ENCODE measurements around the gene HDAC9.

- TF ChIP-seq POLR2A (IDR thresholded peaks at IDR 0.05) (no peak), CTCF (IDR thresholded peaks at IDR 0.05) (no peak), EP300 (IDR thresholded peaks at IDR 0.05) (no peak), POLR2AphosphoS5 (IDR thresholded peaks at IDR 0.05) (no peak)
Observed at GRCh38 chr7:18680576-18680975, 185.0 kb downstream of the HDAC9 start.
